Stimulated activated naive CD8-positive, alpha-beta T cell treated with anti-CD3 and anti-CD28 coated beads, Interleukin-15, Interleukin-2, amounts not matched to agents 100 ng/mL and 50 ng/mL, for 24 hours (primary cell): ENCODE data around the gene RECQL.

Source experiments
- H3K27ac Mint-ChIP-seq: one replicate; pipeline ENCODE4 v1.8.0; 2021; ENCODE audit warnings: mild to moderate bottlenecking, mixed read lengths
- H3K27me3 Mint-ChIP-seq: one replicate; pipeline ENCODE4 v1.8.0; 2021; ENCODE audit warnings: mixed read lengths
- H3K36me3 Mint-ChIP-seq: one replicate; pipeline ENCODE4 v1.8.0; 2021; ENCODE audit warnings: low read depth, mixed read lengths
- H3K4me1 Mint-ChIP-seq: one replicate; pipeline ENCODE4 v1.8.0; 2021; ENCODE audit warnings: low read depth, mixed read lengths
- H3K4me3 Mint-ChIP-seq: one replicate; pipeline ENCODE4 v1.8.0; 2021; ENCODE audit warnings: mild to moderate bottlenecking, mixed read lengths
- H3K9me3 Mint-ChIP-seq: one replicate; pipeline ENCODE4 v1.8.0; 2021; ENCODE audit warnings: mixed read lengths

Gene RECQL, protein sequence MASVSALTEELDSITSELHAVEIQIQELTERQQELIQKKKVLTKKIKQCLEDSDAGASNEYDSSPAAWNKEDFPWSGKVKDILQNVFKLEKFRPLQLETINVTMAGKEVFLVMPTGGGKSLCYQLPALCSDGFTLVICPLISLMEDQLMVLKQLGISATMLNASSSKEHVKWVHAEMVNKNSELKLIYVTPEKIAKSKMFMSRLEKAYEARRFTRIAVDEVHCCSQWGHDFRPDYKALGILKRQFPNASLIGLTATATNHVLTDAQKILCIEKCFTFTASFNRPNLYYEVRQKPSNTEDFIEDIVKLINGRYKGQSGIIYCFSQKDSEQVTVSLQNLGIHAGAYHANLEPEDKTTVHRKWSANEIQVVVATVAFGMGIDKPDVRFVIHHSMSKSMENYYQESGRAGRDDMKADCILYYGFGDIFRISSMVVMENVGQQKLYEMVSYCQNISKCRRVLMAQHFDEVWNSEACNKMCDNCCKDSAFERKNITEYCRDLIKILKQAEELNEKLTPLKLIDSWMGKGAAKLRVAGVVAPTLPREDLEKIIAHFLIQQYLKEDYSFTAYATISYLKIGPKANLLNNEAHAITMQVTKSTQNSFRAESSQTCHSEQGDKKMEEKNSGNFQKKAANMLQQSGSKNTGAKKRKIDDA

DNA sequence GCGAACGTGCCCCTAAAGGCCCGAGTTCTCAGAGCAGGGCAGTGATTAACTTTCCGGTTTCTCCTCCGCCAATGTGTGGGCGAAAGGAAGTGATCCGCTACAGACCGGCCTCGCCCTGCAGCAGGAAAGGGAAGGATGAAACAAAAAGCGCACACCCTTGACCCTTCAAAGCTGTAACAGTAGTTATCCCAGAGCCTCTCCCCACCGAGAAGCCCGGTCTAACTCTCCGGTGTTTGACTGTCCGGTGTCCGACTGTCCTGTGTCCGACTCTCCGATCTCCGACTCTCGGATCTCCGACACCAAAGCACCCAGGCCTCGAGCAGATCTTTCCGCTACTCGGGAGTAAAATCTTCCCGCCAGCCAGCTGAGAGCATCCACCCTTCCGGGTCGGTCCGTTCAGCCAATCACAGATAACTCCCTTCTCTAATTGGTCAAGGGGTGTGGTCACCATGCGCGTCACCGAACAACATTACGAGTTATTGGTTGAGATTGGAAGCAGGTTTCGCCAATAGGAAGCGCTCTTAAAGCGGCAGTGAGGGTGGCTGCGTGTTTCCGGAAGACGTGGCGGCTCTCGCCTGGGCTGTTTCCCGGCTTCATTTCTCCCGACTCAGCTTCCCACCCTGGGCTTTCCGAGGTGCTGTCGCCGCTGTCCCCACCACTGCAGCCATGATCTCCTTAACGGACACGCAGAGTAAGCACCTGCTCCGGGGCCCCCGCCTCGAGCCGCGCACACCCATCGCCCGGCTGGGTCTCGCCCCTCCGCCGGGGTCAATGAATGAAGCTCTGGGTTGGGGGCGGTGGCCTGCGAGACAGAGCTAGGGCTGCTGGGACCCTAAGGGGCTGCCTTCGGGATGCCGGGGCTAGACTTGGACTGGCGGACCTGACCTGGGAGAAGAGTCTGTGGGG, at the start of gene RECQL, which contains the start of gene GOLT1B:
RECQL (minus strand) TSS at position 378 of the 906 bp plus-strand sequence. CDS start 2,065 bp downstream, outside the sequence.
GOLT1B (plus strand) TSS at position 532 of the 906 bp plus-strand sequence; CDS start at position 667, 135 bp downstream.
- peaks cover 38% of the 10 kb centered on the region for H3K4me1 Mint-ChIP-seq
- H3K9me3 Mint-ChIP-seq, result no peaks in the 10 kb centered on the region
- H3K36me3 Mint-ChIP-seq, result peaks cover 33% of the 10 kb centered on the region
- no peaks in the 10 kb centered on the region for H3K27me3 Mint-ChIP-seq
- H3K27ac Mint-ChIP-seq, result no peak within 1 kb of the TSS
- no peak within 1 kb of the TSS for H3K4me3 Mint-ChIP-seq

DNA sequence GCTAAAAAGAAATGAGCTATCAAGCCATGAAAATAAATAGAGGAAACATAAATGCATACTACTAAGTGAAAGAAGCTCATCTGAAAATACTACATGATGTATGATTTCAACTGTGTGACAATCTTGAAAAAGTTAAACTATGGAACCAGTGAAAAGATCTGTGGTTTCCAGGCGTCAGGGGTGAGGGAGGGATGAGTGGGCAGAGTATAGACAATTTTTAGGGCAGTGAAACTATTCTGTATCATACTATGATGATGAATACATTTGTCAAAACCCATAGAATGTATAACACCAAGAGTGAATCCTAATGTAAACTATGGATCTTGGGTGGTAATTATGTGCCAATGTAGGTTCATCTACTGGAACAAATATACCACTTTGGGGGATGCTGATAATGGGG, 46.0 kb upstream of the RECQL start:
- no peaks in the 10 kb centered on the region for H3K36me3 Mint-ChIP-seq
- H3K4me1 Mint-ChIP-seq, result peaks cover 11% of the 10 kb centered on the region
- peaks cover 7% of the 10 kb centered on the region for H3K27me3 Mint-ChIP-seq
- H3K4me3 Mint-ChIP-seq, result no peak overlapping the region
- no peaks in the 10 kb centered on the region for H3K9me3 Mint-ChIP-seq
- H3K27ac Mint-ChIP-seq, result peak overlapping the region; percentile 45

DNA sequence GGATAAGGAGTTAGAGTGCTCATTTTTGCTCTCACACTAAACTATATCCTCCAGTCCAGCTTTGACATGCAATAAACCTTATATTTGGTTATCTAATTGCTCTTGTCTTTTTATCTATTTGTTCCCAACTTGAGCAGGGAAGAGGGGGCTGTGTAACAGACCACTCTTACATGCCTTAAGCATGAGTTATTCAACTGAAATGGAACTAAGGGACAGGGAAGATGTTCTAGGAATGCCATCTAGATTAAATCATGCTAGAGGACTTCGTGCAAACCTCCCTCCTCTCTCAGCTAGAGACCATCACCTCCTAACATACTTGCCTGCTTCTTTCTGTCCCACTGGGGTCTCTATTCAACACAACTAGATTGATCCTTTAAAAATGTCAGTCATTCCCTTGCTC, 45.3 kb upstream of the RECQL start:
- Mint-ChIP-seq H3K27ac (no peak overlapping the region), H3K4me3 (no peak overlapping the region), H3K4me1 (peaks cover 11% of the 10 kb centered on the region), H3K27me3 (peaks cover 7% of the 10 kb centered on the region), H3K9me3 (no peaks in the 10 kb centered on the region), H3K36me3 (no peaks in the 10 kb centered on the region)

DNA sequence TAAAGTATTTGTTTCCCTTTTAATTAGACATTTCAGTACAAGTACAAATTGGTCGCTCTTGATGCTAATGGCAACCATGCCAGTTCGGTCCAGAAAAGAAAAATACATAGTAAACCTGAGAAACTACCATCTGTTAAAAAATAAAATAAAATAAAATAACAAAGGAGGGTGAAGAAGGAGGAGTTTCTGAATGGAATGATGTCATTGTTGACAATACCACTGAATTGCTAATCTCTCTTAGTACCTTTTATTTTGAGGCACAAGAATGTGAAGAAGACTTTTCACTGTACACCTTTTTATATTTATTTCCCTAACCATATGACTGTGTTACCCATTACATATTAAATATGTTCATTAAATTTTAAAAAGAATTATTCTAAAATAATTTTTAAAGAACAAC, 44.1 kb upstream of the RECQL start:
- Mint-ChIP-seq H3K4me3 (no peak overlapping the region), H3K27me3 (peaks cover 7% of the 10 kb centered on the region), H3K27ac (no peak overlapping the region), H3K36me3 (no peaks in the 10 kb centered on the region), H3K9me3 (no peaks in the 10 kb centered on the region), H3K4me1 (peaks cover 11% of the 10 kb centered on the region)

DNA sequence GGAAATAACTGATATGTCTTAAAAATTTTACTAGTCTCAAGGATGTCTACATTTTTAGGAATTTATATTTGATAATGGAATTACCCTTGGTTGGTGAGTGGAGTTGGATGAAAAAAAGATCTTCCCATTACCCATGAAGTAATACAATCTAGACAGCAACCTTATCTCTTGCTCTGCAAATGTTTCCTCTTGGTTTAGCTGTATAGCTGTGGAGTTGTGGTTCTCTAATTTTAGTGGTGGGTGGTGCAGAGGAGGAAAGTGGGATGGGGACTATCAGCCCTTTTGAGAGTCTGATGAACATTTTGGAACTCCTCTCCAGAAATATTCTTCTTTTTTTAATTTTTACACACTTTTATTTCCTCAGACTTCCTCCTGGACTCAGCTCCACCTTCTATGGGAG, 41.7 kb upstream of the RECQL start:
- H3K27me3 Mint-ChIP-seq, result peaks cover 7% of the 10 kb centered on the region
- no peaks in the 10 kb centered on the region for H3K9me3 Mint-ChIP-seq
- no peak overlapping the region for H3K27ac Mint-ChIP-seq
- no peaks in the 10 kb centered on the region for H3K36me3 Mint-ChIP-seq
- peaks cover 10% of the 10 kb centered on the region for H3K4me1 Mint-ChIP-seq
- no peak overlapping the region for H3K4me3 Mint-ChIP-seq

DNA sequence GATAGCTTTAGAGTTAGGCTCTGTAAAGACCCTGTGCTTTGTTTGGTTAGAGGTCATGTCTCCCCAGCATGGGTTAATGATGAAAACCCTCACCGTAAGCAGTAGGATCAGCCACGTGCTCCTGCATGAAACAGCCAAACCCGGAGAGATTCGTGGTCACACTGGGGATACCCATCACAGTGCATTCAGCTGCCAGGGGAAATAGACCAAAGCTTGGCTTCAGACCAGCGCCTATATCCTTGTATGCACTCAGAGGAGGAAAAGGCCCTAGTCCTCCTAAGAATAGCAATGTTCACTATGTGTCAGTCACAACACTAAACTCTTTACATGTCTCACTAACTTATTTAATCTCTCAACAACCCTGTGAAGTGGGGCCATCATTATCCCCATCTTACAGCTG, 41.0 kb upstream of the RECQL start:
- Mint-ChIP-seq H3K9me3 (no peaks in the 10 kb centered on the region), H3K4me3 (no peak overlapping the region), H3K36me3 (no peaks in the 10 kb centered on the region), H3K4me1 (peaks cover 2% of the 10 kb centered on the region), H3K27ac (no peak overlapping the region), H3K27me3 (peaks cover 6% of the 10 kb centered on the region)

DNA sequence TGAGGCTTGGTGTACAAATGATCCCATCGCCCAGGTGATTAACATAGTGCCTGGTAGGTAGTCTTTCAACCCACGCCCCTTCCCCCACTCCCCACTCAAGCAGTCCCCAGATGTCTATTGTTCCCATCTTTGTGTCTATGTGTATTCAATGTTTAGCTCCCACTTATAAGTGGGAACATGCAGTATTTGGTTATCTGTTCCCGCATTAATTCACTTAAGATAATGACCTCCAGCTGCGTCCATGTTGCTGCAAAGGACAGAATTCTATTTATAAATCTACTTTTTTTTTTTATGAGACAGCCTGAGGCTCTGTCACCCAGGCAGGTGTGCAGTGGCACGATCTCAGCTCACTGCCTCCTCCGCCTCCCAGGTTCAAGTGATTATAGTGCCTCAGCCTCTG, 40.3 kb upstream of the RECQL start:
- Mint-ChIP-seq H3K4me1 (no peaks in the 10 kb centered on the region), H3K4me3 (no peak overlapping the region), H3K9me3 (no peaks in the 10 kb centered on the region), H3K27me3 (peaks cover 4% of the 10 kb centered on the region), H3K27ac (no peak overlapping the region), H3K36me3 (no peaks in the 10 kb centered on the region)

DNA sequence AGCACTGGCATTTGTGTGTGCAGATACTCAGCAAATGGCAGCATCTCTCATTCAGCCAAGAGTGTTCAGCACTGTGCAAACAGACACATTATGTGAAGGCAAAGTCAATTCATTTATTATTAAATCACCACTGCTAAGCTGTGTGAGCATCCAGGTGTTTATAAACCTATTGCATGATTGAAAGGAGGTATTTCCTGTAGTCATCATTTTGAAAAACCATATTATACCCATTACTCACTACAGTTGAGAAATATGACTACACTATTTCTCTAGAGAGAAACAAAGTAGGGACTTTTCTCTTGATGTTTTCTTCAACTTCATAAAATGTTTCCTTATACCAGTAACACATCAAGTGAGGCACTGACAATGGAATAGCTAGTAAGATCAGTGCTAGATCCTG, 38.4 kb upstream of the RECQL start:
- H3K4me1 Mint-ChIP-seq, result no peaks in the 10 kb centered on the region
- no peaks in the 10 kb centered on the region for H3K36me3 Mint-ChIP-seq
- H3K9me3 Mint-ChIP-seq, result no peaks in the 10 kb centered on the region
- no peak overlapping the region for H3K27ac Mint-ChIP-seq
- H3K4me3 Mint-ChIP-seq, result no peak overlapping the region
- H3K27me3 Mint-ChIP-seq, result peaks cover 8% of the 10 kb centered on the region

DNA sequence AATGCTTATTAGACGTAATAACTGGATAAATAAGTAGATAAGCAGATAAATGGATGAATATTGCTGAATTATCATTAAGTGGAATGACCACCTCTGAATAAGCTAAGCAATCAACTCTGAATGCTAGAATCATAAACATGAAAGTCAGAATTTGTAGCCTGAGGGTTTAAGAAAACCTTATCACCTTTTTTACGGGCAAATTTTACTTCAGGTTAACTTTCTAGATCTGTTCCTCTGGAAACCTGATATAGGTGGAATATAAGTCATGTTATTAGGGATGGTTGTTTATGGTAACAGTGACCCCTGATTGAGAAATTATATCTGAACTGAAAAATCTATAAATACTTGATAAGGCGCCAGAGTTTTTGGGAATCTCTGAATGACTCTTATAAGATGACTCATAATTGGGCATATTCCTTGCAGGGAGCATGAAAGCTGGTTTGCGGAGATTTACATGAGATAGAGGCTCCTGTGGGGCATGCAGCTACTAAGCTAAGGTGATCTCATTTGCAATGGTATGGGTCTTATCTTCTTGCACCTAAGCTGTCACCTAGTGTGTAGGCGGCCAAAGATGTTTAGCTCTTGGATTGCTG, 36.7 kb upstream of the RECQL start:
- no peaks in the 10 kb centered on the region for H3K4me1 Mint-ChIP-seq
- H3K9me3 Mint-ChIP-seq, result no peaks in the 10 kb centered on the region
- H3K36me3 Mint-ChIP-seq, result no peaks in the 10 kb centered on the region
- H3K27ac Mint-ChIP-seq, result no peak overlapping the region
- H3K27me3 Mint-ChIP-seq, result peaks cover 4% of the 10 kb centered on the region
- H3K4me3 Mint-ChIP-seq, result no peak overlapping the region

DNA sequence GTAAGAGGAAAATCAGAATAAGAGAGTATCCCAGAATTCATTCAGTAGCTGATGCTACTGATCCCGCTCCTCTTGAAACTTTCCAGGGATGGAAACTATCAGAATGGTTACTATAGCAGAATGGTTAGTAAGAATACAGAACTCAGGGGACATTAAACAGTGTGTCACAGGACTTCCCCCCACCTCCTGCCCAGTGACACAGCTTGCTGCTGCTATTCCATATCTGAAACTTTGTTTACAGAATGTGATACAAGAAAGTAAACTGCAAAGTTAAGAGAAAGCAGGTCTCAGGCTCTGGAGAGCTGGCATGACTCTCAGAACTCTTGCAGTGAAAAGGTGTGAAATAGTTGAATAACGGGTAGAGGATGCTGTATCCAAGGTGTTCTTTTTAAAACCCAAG, 28.0 kb upstream of the RECQL start:
- Mint-ChIP-seq H3K27me3 (peaks cover 45% of the 10 kb centered on the region), H3K36me3 (no peaks in the 10 kb centered on the region), H3K4me1 (peaks cover 11% of the 10 kb centered on the region), H3K9me3 (peaks cover 7% of the 10 kb centered on the region), H3K4me3 (no peak overlapping the region), H3K27ac (no peak overlapping the region)

DNA sequence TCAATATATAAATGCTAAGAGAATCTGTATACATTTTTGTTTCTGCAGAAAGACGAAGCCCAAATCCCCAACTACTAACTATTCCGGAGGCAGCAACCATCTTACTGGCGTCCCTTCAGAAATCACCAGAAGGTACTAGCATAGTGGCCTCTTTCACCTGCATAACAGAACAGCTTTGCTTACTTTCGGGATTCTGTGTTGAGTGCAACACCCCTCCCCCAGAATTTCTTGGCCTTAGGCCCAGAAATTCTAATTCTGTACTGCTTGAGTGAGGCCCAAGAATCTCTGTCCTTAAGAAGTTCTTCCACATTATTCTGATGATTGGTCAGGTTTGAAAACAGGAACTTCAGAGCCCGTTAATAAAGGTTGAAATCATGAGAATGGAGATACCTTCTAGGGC, 27.5 kb upstream of the RECQL start:
- H3K27me3 Mint-ChIP-seq, result peaks cover 45% of the 10 kb centered on the region
- peak overlapping the region; percentile 72 for H3K4me3 Mint-ChIP-seq
- H3K9me3 Mint-ChIP-seq, result peaks cover 10% of the 10 kb centered on the region
- H3K4me1 Mint-ChIP-seq, result peaks cover 11% of the 10 kb centered on the region
- no peaks in the 10 kb centered on the region for H3K36me3 Mint-ChIP-seq
- no peak overlapping the region for H3K27ac Mint-ChIP-seq

DNA sequence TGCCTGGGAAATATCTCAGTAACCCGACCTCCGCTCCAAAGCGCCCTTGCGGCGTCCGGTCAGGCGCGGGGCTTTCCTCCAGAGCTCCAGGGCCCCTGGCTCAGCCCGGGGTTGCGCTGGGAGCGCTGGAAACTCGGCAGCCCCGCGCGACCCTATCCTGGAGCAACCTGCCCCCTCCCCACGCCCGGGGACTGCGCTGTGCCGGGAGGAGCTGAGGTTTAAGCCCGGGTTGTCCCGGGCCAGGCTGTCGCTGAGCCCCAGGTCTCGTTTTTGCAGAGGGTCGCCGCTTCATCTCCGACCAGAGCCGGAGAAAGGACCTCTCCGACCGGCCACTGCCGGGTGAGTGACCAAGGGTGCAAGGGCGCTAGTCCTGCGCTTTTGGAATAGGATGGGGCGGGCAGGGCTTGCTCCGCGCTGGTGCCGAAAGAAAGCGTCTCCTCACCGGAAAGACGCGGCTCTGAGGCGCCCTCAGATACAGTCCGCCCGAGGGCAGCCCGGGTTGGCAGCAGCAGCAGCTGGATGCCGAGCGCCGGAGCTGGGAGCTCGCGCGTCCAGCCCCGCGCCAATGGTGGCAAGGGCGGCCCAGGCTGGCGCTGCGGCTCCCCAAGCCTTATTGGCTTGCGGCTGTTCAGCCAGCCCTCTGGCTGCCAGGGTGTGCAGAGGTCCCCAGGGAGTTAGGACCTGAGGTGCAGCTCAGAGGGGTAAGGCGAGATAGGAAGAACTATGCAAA, 26.2 kb upstream of the RECQL start:
- Mint-ChIP-seq H3K9me3 (peaks cover 10% of the 10 kb centered on the region), H3K27me3 (peaks cover 45% of the 10 kb centered on the region), H3K36me3 (no peaks in the 10 kb centered on the region), H3K4me1 (peaks cover 11% of the 10 kb centered on the region), H3K27ac (no peak overlapping the region), H3K4me3 (peak overlapping the region; percentile 72)

DNA sequence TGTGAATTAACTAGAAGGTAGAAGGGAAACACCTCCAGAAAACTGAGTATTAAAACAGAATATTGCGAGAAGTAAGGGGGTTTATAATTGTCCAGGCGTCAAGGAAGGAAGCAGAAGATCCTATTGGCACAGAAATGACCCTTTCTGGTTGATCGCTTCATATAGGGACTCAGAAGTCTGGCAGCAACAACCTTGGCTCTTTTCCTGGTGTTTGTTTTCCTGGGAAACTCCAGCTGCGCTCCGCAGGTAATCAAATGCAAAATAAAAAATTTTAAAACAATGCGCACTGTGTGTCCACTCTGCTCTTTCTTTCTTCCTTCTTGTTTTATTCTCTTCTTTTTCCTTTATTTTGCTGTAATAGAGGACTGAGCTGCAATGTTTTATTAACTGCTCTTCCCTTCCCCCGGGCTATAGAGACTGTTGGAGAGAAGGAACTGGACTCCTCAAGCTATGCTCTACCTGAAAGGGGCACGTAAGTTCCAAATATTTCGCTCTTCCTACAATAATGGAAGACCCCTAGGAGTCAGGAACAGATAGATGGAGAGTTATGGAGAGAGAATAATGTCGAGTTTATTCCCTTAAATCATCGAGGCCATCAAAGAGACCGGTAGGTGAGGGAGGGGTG, 25.4 kb upstream of the RECQL start:
- H3K27me3 Mint-ChIP-seq, result peaks cover 44% of the 10 kb centered on the region
- H3K4me1 Mint-ChIP-seq, result peaks cover 11% of the 10 kb centered on the region
- H3K9me3 Mint-ChIP-seq, result peaks cover 10% of the 10 kb centered on the region
- peak overlapping the region; percentile 72 for H3K4me3 Mint-ChIP-seq
- H3K27ac Mint-ChIP-seq, result peak overlapping the region; percentile 37
- H3K36me3 Mint-ChIP-seq, result no peaks in the 10 kb centered on the region

DNA sequence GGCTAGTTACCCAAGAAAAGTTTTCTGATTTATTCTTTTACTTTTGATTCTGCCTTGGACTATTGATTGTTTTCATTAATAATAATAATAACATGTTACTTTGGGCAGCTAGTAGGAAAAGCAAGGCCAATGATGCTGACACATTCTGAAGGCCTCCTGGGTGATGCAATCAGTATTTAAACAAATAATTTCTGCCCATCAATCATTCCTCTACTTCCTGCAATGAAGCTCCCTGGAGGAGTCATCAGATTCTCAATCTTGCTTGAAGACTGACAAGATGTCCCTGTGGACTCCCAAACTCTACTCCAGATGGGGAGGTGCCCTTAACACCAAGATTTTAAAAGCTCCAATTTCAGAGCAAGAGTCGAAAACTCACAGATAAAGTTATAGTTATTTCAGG, 24.6 kb upstream of the RECQL start, which contains the start of gene SPX:
SPX (plus strand) TSS at position 244 of the 400 bp plus-strand sequence. CDS start 177 bp downstream, outside the sequence.
- H3K36me3 Mint-ChIP-seq, result no peaks in the 10 kb centered on the region
- peak within 1 kb of the TSS; percentile 72 for H3K4me3 Mint-ChIP-seq
- peaks cover 11% of the 10 kb centered on the region for H3K4me1 Mint-ChIP-seq
- H3K27ac Mint-ChIP-seq, result peak within 1 kb of the TSS; percentile 37
- H3K27me3 Mint-ChIP-seq, result peaks cover 38% of the 10 kb centered on the region
- H3K9me3 Mint-ChIP-seq, result peaks cover 10% of the 10 kb centered on the region
